ENCODE results near the gene DVL1. TPM values are rescaled to one million over a fixed set of nuclear protein-coding genes. Genes with fewer than 3 reads are reported as not detected.

The DVL1 gene
- total and polyA plus RNA-seq, 2 of the 13 experiments (the other 11 are each of a cell fraction or from before 2014, with no cell fraction given): 30.8 to 60.4 TPM

DNA sequence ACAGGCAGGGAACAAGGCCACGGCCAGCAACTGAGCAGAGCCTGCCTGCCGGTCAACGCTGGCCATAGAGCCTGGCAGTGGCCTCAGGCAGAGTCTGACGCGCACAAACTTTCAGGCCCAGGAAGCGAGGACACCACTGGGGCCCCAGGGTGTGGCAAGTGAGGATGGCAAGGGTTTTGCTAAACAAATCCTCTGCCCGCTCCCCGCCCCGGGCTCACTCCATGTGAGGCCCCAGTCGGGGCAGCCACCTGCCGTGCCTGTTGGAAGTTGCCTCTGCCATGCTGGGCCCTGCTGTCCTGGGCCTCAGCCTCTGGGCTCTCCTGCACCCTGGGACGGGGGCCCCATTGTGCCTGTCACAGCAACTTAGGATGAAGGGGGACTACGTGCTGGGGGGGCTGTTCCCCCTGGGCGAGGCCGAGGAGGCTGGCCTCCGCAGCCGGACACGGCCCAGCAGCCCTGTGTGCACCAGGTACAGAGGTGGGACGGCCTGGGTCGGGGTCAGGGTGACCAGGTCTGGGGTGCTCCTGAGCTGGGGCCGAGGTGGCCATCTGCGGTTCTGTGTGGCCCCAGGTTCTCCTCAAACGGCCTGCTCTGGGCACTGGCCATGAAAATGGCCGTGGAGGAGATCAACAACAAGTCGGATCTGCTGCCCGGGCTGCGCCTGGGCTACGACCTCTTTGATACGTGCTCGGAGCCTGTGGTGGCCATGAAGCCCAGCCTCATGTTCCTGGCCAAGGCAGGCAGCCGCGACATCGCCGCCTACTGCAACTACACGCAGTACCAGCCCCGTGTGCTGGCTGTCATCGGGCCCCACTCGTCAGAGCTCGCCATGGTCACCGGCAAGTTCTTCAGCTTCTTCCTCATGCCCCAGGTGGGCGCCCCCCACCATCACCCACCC lies 17.9 kb downstream of the DVL1 start, which contains the start of gene TAS1R3 (continued):
- TF ChIP-seq, protein P1, sequence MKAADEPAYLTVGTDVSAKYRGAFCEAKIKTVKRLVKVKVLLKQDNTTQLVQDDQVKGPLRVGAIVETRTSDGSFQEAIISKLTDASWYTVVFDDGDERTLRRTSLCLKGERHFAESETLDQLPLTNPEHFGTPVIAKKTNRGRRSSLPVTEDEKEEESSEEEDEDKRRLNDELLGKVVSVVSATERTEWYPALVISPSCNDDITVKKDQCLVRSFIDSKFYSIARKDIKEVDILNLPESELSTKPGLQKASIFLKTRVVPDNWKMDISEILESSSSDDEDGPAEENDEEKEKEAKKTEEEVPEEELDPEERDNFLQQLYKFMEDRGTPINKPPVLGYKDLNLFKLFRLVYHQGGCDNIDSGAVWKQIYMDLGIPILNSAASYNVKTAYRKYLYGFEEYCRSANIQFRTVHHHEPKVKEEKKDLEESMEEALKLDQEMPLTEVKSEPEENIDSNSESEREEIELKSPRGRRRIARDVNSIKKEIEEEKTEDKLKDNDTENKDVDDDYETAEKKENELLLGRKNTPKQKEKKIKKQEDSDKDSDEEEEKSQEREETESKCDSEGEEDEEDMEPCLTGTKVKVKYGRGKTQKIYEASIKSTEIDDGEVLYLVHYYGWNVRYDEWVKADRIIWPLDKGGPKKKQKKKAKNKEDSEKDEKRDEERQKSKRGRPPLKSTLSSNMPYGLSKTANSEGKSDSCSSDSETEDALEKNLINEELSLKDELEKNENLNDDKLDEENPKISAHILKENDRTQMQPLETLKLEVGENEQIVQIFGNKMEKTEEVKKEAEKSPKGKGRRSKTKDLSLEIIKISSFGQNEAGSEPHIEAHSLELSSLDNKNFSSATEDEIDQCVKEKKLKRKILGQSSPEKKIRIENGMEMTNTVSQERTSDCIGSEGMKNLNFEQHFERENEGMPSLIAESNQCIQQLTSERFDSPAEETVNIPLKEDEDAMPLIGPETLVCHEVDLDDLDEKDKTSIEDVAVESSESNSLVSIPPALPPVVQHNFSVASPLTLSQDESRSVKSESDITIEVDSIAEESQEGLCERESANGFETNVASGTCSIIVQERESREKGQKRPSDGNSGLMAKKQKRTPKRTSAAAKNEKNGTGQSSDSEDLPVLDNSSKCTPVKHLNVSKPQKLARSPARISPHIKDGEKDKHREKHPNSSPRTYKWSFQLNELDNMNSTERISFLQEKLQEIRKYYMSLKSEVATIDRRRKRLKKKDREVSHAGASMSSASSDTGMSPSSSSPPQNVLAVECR (CRISPR knock-in tag; IDR thresholded peaks at IDR 0.05; ENCODE audit: borderline replicate concordance): peak; percentile 24; the same call in 1 of the 2 replicates
- no peak for TF ChIP-seq ZNF33A (CRISPR knock-in tag; IDR thresholded peaks at IDR 0.05; ENCODE audit: borderline replicate concordance)
- no peak for TF ChIP-seq DPF2 (CRISPR knock-in tag; IDR thresholded peaks at IDR 0.05; ENCODE audit: borderline replicate concordance, low read depth)
- TF ChIP-seq MEF2D (CRISPR knock-in tag; IDR thresholded peaks at IDR 0.05): no peak
- TF ChIP-seq HMG20A (CRISPR knock-in tag; IDR thresholded peaks at IDR 0.05; ENCODE audit: borderline replicate concordance): no peak
- TF ChIP-seq CHCHD3 (CRISPR knock-in tag; IDR thresholded peaks at IDR 0.05): no peak
- TF ChIP-seq HMGA1 (CRISPR knock-in tag; conservative IDR thresholded peaks at IDR 0.05): no peak
- TF ChIP-seq, protein P2, sequence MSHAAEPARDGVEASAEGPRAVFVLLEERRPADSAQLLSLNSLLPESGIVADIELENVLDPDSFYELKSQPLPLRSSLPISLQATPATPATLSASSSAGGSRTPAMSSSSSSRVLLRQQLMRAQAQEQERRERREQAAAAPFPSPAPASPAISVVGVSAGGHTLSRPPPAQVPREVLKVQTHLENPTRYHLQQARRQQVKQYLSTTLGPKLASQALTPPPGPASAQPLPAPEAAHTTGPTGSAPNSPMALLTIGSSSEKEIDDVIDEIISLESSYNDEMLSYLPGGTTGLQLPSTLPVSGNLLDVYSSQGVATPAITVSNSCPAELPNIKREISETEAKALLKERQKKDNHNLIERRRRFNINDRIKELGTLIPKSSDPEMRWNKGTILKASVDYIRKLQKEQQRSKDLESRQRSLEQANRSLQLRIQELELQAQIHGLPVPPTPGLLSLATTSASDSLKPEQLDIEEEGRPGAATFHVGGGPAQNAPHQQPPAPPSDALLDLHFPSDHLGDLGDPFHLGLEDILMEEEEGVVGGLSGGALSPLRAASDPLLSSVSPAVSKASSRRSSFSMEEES (CRISPR knock-in tag; IDR thresholded peaks at IDR 0.05): no peak
- TF ChIP-seq, protein P3, sequence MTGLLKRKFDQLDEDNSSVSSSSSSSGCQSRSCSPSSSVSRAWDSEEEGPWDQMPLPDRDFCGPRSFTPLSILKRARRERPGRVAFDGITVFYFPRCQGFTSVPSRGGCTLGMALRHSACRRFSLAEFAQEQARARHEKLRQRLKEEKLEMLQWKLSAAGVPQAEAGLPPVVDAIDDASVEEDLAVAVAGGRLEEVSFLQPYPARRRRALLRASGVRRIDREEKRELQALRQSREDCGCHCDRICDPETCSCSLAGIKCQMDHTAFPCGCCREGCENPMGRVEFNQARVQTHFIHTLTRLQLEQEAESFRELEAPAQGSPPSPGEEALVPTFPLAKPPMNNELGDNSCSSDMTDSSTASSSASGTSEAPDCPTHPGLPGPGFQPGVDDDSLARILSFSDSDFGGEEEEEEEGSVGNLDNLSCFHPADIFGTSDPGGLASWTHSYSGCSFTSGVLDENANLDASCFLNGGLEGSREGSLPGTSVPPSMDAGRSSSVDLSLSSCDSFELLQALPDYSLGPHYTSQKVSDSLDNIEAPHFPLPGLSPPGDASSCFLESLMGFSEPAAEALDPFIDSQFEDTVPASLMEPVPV (CRISPR knock-in tag; IDR thresholded peaks at IDR 0.05): 0 out of 2 replicates have a peak, but pooled peaks have one; percentile 23
- TF ChIP-seq, protein P4, sequence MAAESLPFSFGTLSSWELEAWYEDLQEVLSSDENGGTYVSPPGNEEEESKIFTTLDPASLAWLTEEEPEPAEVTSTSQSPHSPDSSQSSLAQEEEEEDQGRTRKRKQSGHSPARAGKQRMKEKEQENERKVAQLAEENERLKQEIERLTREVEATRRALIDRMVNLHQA (CRISPR knock-in tag; IDR thresholded peaks at IDR 0.05): no peak
- TF ChIP-seq ZSCAN31 (CRISPR knock-in tag; IDR thresholded peaks at IDR 0.05; ENCODE audit: low read depth): no peak
- no peak for TF ChIP-seq EZH2 (conservative IDR thresholded peaks at IDR 0.05; ENCODE audit: low read depth, low read length)
- TF ChIP-seq ZMYM2 (CRISPR knock-in tag; IDR thresholded peaks at IDR 0.05): no peak
- no peak for TF ChIP-seq ZNF337 (CRISPR knock-in tag; IDR thresholded peaks at IDR 0.05; ENCODE audit: borderline replicate concordance, low read depth)
- TF ChIP-seq, protein P5, sequence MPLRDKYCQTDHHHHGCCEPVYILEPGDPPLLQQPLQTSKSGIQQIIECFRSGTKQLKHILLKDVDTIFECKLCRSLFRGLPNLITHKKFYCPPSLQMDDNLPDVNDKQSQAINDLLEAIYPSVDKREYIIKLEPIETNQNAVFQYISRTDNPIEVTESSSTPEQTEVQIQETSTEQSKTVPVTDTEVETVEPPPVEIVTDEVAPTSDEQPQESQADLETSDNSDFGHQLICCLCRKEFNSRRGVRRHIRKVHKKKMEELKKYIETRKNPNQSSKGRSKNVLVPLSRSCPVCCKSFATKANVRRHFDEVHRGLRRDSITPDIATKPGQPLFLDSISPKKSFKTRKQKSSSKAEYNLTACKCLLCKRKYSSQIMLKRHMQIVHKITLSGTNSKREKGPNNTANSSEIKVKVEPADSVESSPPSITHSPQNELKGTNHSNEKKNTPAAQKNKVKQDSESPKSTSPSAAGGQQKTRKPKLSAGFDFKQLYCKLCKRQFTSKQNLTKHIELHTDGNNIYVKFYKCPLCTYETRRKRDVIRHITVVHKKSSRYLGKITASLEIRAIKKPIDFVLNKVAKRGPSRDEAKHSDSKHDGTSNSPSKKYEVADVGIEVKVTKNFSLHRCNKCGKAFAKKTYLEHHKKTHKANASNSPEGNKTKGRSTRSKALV (CRISPR knock-in tag; IDR thresholded peaks at IDR 0.05): 0 out of 2 replicates have a peak, but pooled peaks have one; percentile 49
- TF ChIP-seq, protein P6, sequence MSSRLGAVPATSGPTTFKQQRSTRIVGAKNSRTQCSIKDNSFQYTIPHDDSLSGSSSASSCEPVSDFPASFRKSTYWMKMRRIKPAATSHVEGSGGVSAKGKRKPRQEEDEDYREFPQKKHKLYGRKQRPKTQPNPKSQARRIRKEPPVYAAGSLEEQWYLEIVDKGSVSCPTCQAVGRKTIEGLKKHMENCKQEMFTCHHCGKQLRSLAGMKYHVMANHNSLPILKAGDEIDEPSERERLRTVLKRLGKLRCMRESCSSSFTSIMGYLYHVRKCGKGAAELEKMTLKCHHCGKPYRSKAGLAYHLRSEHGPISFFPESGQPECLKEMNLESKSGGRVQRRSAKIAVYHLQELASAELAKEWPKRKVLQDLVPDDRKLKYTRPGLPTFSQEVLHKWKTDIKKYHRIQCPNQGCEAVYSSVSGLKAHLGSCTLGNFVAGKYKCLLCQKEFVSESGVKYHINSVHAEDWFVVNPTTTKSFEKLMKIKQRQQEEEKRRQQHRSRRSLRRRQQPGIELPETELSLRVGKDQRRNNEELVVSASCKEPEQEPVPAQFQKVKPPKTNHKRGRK (CRISPR knock-in tag; IDR thresholded peaks at IDR 0.05): no peak

All from HepG2 (cell line).